Liver (tissue), 9 donors: ENCODE measurements around the gene HIGD1A. TPM values are rescaled to one million over a fixed set of nuclear protein-coding genes. Genes with fewer than 3 reads are reported as not detected.

Experiments
- DNase-seq: peaks from one replicate; pipeline ENCODE4 v3.0.0-alpha.2; 2017; ENCODE audit warnings: low spot score
- H3K27ac ChIP-seq, 2 donors: one replicate each; pipeline ENCODE4 v1.7.0; 2013; ENCODE audit warnings: inconsistent platforms in 2 of 2, low read length in 2 of 2, control low read depth in 1 of 2, low read depth in 1 of 2, mild to moderate bottlenecking in 1 of 2
- H3K27me3 ChIP-seq, 4 donors: one replicate each; pipeline versions ENCODE4 v1.6.1 to v1.7.0; 2013; ENCODE audit warnings: low read length in 3 of 4, inconsistent platforms in 1 of 4, mild to moderate bottlenecking in 1 of 4, moderate library complexity in 1 of 4; ENCODE audit not compliant: control insufficient read depth in 4 of 4, insufficient read depth in 4 of 4
- H3K36me3 ChIP-seq, 4 donors: one replicate each; pipeline versions ENCODE4 v1.6.1 to v1.7.0; 2013; ENCODE audit warnings: low read length in 3 of 4, mild to moderate bottlenecking in 3 of 4, low read depth in 1 of 4, moderate library complexity in 1 of 4; ENCODE audit not compliant: control insufficient read depth in 4 of 4, insufficient read depth in 3 of 4
- H3K4me1 ChIP-seq, 4 donors: one replicate each; pipeline versions ENCODE4 v1.6.1 to v1.7.0; 2013; ENCODE audit warnings: low read length in 3 of 4, mild to moderate bottlenecking in 3 of 4, moderate library complexity in 1 of 4; ENCODE audit not compliant: control insufficient read depth in 4 of 4, insufficient read depth in 4 of 4
- H3K4me3 ChIP-seq, 3 donors: one replicate each; pipeline versions ENCODE4 v1.6.1 to v1.7.0; 2013; ENCODE audit warnings: low read length in 3 of 3, control low read depth in 1 of 3, low read depth in 1 of 3, mild to moderate bottlenecking in 1 of 3
- H3K9ac ChIP-seq, 2 donors: one replicate each; pipeline ENCODE4 v1.7.0; 2013; ENCODE audit warnings: low read length in 2 of 2, mild to moderate bottlenecking in 2 of 2, moderate library complexity in 2 of 2, control low read depth in 1 of 2, low read depth in 1 of 2
- H3K9me3 ChIP-seq, 4 donors: one replicate each; pipeline versions ENCODE4 v1.6.1 to v1.7.0; 2013; ENCODE audit warnings: low read length in 3 of 4; ENCODE audit not compliant: control insufficient read depth in 4 of 4
- ATF3 ChIP-seq: IDR thresholded peaks from 2 replicates; pipeline ENCODE4 v1.6.1; 2016; ENCODE audit warnings: antibody characterized with exemption
- CTCF ChIP-seq: fragments of 150-350 bp; IDR thresholded peaks from 2 replicates; pipeline ENCODE4 v1.5.1; 2017; ENCODE audit warnings: improper control_type of control experiment, low read depth, low read length; ENCODE audit not compliant: missing input control
- FOXA1 ChIP-seq: IDR thresholded peaks from 2 replicates; pipeline ENCODE4 v1.6.1; 2016; ENCODE audit warnings: antibody characterized with exemption
- FOXA2 ChIP-seq: IDR thresholded peaks from 2 replicates; pipeline ENCODE4 v1.6.1; 2016; ENCODE audit warnings: antibody characterized with exemption
- GABPA ChIP-seq, 2 donors: IDR thresholded peaks in 1 of 2; conservative IDR thresholded peaks in 1 of 2; 2 replicates each; pipeline ENCODE4 v1.6.1; 2016; ENCODE audit warnings: antibody characterized with exemption in 2 of 2, mild to moderate bottlenecking in 1 of 2, moderate library complexity in 1 of 2
- HNF4A ChIP-seq, 2 donors: conservative IDR thresholded peaks; 2 replicates each; pipeline ENCODE4 v1.6.1; 2016; ENCODE audit warnings: antibody characterized with exemption in 2 of 2, mild to moderate bottlenecking in 2 of 2
- HNF4G ChIP-seq: IDR thresholded peaks from 2 replicates; pipeline ENCODE4 v1.6.1; 2016; ENCODE audit warnings: antibody characterized with exemption
- MAX ChIP-seq: IDR thresholded peaks from 2 replicates; pipeline ENCODE4 v1.6.1; 2016; ENCODE audit warnings: antibody characterized with exemption
- NR2F2 ChIP-seq: IDR thresholded peaks from 2 replicates; pipeline ENCODE4 v1.6.1; 2016; ENCODE audit warnings: antibody characterized with exemption
- RAD21 ChIP-seq, 2 donors: IDR thresholded peaks; 2 replicates each; pipeline ENCODE4 v1.6.1; 2016; ENCODE audit warnings: antibody characterized with exemption in 2 of 2, mild to moderate bottlenecking in 2 of 2
- REST ChIP-seq: IDR thresholded peaks from 2 replicates; pipeline ENCODE4 v1.6.1; 2016; ENCODE audit warnings: antibody characterized with exemption, mild to moderate bottlenecking
- RXRA ChIP-seq, 2 donors: IDR thresholded peaks; 2 replicates each; pipeline ENCODE4 v1.6.1; 2017 to 2018; ENCODE audit warnings: antibody characterized with exemption in 2 of 2, mild to moderate bottlenecking in 1 of 2
- SP1 ChIP-seq: IDR thresholded peaks from 2 replicates; pipeline ENCODE4 v1.6.1; 2018; ENCODE audit warnings: antibody characterized with exemption, mild to moderate bottlenecking
- TAF1 ChIP-seq: conservative IDR thresholded peaks from 2 replicates; pipeline ENCODE4 v1.6.1; 2016; ENCODE audit warnings: antibody characterized with exemption, mild to moderate bottlenecking
- YY1 ChIP-seq: IDR thresholded peaks from 2 replicates; pipeline ENCODE4 v1.6.1; 2016; ENCODE audit warnings: antibody characterized with exemption, mild to moderate bottlenecking
- ZBTB33 ChIP-seq: IDR thresholded peaks from 2 replicates; pipeline ENCODE4 v1.6.1; 2016; ENCODE audit warnings: antibody characterized with exemption
- WGBS: extraction: QIAGEN DNeasy Blood & Tissue Kit; methylation state at CpG from one replicate; pipeline ENCODE4 v1.1.7; 2013; 5-methylcytosine and 5-hydroxymethylcytosine counted together
- polyA plus RNA-seq, 2 donors: library from polyadenylated mRNA; stranded (reverse) in 1 of 2; unstranded in 1 of 2; fragments of 200-250 nt in 1 of 2; fragments of >200 nt in 1 of 2; fragmentation: Nextera tagmentation in 1 of 2; extraction: Ambion mirVana in 1 of 2; gene quantifications; one replicate each; pipeline versions ENCODE4 v1.2.1 to v1.2.3, GENCODE V29; 2013 to 2015
- total RNA-seq, 2 donors: library from RNA; depleted of rRNA; stranded (reverse); fragments of >200 nt; gene quantifications; one replicate each; pipeline ENCODE4 v1.2.3, GENCODE V29; 2014
- donor health status: healthy.
- donor health status: healthy.
- donor health status: healthy.
- donor health status: healthy.
- donor health status: healthy.

HIGD1A gene
- total and polyA plus RNA-seq, 4 donors = 117 to 256 (median 245) TPM

- Histone ChIP-seq H3K4me3 (no peak overlapping the region), H3K27ac (peak overlapping the region in 1 of 2 donors; percentile 18), H3K4me1 (peaks cover 6 to 44% (median 39%) of the 10 kb centered on the region in 4 donors), H3K36me3 (no peaks in the 10 kb centered on the region), H3K9me3 (no peaks in the 10 kb centered on the region), H3K27me3 (no peaks in the 10 kb centered on the region), H3K9ac (no peak overlapping the region)
- DNase-seq = no peak
- TF ChIP-seq HNF4A (conservative IDR thresholded peaks at IDR 0.05) (peak in 1 of 2 donors; percentile 10), ATF3 (no peak)
Measured at GRCh38 chr3:42827023-42827422, 22.7 kb upstream of the HIGD1A start.

GRCh38 chr3:42826141-42826540 lies 21.9 kb upstream of the HIGD1A start:
- Histone ChIP-seq H3K27ac (no peak overlapping the region), H3K36me3 (no peaks in the 10 kb centered on the region), H3K27me3 (no peaks in the 10 kb centered on the region), H3K4me1 (peaks cover 4 to 35% (median 30%) of the 10 kb centered on the region in 4 donors), H3K9ac (no peak overlapping the region), H3K4me3 (no peak overlapping the region), H3K9me3 (no peaks in the 10 kb centered on the region)
- no peak for TF ChIP-seq SP1
- TF ChIP-seq GABPA (IDR thresholded peaks at IDR 0.05 in 1 of 2, conservative IDR thresholded peaks at IDR 0.05 in 1 of 2) = no peak
- TF ChIP-seq YY1 = no peak
- TF ChIP-seq HNF4A (conservative IDR thresholded peaks at IDR 0.05) = no peak
- TF ChIP-seq REST = no peak
- no peak for TF ChIP-seq RXRA (IDR thresholded peaks at IDR 0.05)
- no peak for TF ChIP-seq NR2F2
- TF ChIP-seq FOXA2 = no peak
- no peak for TF ChIP-seq ZBTB33
- no peak for TF ChIP-seq HNF4G
- TF ChIP-seq MAX = no peak
- DNase-seq = no peak

GRCh38 chr3:42823351-42823750 lies 19.1 kb upstream of the HIGD1A start:
- H3K9me3 ChIP-seq = no peaks in the 10 kb centered on the region
- H3K9ac ChIP-seq = no peak overlapping the region
- TF ChIP-seq CTCF (no peak), FOXA1 (no peak), HNF4G (no peak), ATF3 (no peak), TAF1 (no peak), RAD21 (IDR thresholded peaks at IDR 0.05) (no peak), YY1 (no peak), GABPA (IDR thresholded peaks at IDR 0.05 in 1 of 2, conservative IDR thresholded peaks at IDR 0.05 in 1 of 2) (no peak)
- no peak overlapping the region for H3K27ac ChIP-seq
- H3K4me1 ChIP-seq = peaks cover 6 to 15% (median 15%) of the 10 kb centered on the region in 4 donors
- no peaks in the 10 kb centered on the region for H3K27me3 ChIP-seq
- H3K36me3 ChIP-seq = no peaks in the 10 kb centered on the region
- H3K4me3 ChIP-seq = no peak overlapping the region
- 86% methylated on average over 2 of the region's 2 CpGs for WGBS
- no peak for DNase-seq
